Stimulated activated CD8-positive, alpha-beta memory T cell treated with anti-CD3 and anti-CD28 coated beads, Interleukin-15, amount 100 ng/mL, for 24 hours (primary cell): ENCODE data around the gene CDH2.

ENCODE experiments used
- DNase-seq: peaks from one replicate; pipeline ENCODE4 v3.0.0-alpha.2; 2020; ENCODE audit warnings: low read depth

CDH2 gene

DNA sequence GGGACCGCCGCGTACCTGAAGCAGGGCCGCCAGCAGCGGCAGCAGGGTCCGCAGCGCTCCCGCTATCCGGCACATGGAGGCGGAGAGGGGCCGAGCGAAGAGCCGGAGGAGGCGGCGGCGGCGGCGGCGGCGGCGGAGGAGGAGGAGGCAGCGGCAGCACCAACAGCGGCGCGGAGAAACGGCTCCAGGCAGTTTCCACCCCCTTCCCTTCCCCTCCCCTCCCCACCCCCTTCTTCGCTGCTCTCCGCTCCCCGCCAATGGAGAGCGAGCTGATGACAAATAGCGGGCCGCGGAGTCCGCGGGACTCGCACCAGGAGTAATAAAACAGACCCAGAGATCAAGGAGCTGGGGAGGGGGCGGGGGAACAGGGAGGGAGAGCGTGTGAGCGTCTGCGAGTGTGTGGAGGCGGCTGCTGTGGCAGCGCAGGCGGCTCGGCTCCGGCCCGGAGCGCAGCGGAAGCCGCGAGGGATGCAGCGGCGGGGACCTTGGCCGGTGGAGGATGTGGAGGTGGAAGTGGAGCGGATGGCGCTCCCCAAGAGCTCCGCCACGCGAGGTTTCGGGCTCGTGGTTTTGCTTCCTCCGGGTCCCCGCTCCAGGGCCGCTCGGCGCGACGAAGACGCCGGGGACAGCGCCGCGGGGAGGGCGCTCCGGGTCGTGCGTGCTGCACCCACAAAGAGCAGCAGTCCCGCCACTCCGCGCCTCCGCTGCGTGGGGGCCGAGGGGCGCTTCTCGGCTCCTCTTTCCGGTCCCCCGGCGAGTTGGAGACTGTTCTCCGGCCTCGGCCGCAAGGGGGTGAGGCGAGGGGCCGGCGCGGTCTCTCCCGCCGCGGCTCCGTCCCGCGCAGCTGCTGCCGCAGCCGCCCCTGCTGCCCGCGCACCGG is at the start of gene CDH2:
Gene CDH2 (minus strand): TSS at position 183 of the 880 bp plus-strand sequence. CDS start 108 bp downstream, at position 75.
- DNase-seq, result no peak

DNA sequence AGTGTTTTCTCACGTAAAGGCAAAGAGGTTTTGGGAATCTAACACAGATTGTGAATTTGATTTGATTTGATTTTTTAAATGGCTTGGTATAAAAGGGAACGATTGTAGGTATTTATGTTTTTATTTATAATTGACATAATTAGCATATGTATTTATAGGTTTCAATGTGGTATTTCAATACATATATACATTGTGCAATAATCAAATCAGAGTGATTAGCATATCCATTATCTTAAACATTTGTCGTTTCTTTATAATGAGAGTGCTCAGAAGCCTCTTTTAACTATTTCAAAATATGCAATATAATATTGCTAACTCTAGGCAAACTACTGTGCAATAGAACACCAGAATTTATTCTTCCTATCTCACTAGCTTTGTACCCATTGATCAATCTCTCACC is 35.1 kb upstream of the CDH2 start:
- no peak for DNase-seq

DNA sequence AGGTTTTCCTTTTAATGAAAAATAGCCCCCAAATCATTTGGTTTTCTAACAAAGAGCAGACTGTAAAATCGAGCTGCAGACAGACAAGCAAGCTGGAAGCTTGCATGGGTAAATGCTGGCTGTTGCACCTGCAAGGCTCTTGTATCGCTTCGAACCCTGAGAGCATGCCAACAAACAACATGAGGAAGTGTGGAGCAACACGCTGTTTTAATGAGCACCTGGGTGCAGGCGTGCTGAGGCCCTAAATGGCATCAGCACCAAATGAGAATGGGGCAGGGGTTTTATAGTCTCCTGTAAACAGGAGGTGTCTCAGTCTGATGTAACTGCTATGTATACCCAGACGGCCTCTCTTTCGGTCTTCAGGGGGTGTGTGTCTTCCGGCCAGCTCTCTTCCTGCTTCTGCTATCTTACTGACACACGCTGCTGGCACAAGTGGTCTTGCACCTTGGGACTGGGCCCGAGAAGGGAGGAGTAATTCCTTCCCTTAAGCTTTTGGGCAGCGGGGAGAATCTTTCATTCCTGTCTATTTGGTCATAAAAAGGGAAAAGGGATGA is 31.9 kb upstream of the CDH2 start:
- DNase-seq, result no peak

DNA sequence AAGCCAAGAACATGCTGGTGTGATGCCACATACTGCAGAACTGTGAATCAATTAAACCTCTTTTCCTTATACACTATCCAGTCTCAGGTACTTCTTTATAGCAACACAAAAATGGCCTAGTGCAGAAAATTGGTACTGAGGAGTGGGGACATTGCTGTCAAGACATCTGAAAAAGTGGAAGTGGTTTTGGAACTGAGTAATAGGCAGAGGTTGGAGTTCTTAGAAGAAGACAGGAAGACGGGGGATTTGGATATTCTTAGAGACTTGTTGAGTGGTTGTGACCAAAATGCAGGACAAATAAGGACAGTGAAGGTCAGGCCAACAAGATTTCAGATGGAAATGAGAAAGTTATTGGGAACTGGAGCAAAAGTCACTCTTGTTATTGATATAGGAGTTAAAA is 31.3 kb upstream of the CDH2 start:
- no peak for DNase-seq

DNA sequence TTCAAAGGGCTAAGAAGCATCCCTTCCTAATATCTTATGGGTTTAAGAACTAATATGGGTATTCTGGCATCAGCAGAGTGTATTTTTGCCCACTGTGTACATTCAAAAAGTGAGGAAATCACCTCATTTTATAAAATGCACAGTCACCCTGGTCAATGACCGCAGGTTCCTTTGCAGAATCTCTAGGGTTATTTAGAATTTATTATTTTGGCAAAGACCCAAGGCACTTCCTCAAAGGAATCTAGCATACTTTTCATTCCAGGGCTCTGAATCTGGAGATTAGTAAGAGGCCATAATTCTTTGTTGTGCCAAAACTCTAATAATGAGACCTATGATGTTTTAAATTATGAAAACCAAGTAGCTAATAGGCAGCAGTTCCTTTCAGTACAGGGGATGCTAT is 27.2 kb upstream of the CDH2 start:
- no peak for DNase-seq

DNA sequence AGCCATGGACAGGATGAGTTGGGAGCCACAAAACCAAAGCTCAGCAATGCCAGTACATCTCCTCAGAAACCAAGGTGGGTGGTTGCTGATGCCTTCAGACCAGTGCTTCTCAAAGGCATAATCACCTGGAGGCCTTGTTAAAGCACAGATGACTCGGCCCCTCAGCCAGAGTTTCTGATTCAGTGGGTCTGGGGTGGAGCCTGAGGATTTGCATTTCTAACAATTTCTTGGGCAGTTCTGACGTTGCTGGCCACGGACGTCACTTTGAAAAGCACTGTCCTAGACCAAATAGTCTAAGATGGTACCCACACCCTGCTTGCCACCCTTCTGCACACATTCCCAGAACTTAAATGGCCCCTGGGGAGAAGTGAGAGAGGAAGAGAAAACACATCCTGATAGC is 24.1 kb upstream of the CDH2 start:
- DNase-seq, result no peak

DNA sequence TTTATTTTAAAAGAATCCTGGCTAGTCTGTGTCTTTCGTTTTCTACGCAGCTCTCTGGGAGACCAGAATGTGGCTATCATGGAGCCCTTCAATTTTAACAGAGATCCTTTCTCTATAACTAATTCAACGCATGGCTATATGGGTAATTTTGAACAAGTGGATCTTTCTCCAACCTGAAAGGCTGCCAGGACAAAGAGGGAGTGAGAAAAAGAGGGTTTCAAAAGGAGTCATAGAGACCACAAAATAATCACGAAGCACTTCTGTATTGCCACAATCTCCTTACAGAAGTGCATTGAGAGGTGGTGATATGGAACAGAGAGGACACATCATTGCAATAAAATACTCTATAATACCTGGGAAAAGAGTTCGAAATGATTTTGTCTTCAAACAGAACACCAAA is 21.7 kb upstream of the CDH2 start:
- no peak for DNase-seq

DNA sequence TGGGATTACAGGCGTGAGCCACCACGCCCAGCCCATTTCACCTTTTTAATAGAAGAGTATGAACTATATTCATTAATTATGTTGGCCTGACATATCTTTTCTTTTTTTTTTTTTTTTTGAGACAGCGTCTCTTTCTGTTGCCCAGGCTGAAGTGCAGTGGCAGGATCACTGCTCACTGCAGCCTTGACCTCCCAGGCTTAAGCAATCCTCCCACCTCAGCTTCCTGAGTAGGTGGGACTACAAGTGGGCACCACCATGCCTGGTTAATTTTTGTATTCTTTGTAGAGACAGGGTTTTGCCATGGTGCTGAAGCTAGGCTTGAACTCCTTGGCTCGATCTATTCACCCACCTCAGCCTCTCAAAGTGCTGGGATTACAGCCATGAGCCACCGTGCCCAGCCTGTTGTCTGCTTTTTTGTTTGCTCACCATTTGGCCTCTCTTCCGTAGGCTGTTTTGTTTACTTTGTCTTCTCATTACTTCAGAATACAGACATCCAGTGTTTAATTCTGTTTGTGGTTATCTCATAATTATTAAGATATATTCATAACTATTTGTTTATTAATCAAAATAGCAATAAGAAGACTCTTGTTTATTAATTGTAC is 16.3 kb upstream of the CDH2 start:
- DNase-seq, result no peak

DNA sequence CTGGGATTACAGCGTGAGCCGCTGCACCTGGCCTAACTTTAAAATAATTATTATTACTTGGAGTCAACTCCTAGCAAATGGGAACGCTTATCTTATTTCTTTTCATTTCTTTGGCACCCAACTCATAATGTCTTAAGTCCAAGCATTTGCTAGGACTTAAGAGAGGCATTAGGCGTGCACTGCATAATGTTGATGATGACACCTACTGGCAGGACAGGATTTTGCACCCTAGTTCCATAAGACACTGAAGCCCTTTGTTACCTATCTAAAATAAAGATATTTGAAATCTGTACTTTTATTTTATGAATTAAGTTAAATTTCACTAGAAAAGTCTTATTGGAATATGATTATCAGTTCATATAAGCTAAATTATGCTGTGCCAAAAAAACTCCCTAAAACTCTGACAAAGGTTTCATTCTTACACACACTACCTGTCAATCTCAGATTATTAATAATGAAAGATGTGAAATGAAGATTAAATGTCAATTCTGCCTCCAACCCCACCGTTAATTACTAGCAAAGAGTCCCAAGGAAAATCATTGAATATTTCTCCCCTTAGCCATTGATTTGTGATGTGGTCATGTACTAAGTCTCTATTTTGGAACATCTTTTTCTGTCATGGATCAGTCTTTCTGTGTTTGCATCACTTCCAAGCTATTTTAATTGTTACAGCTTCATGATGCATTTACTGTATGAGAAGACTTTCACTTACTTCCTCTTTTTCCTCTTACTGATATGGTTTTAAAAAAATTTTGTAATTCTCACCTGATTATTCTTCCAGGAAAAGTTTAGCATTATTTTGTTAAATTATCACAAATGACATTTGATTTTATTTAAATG is 12.7 kb upstream of the CDH2 start:
- no peak for DNase-seq

DNA sequence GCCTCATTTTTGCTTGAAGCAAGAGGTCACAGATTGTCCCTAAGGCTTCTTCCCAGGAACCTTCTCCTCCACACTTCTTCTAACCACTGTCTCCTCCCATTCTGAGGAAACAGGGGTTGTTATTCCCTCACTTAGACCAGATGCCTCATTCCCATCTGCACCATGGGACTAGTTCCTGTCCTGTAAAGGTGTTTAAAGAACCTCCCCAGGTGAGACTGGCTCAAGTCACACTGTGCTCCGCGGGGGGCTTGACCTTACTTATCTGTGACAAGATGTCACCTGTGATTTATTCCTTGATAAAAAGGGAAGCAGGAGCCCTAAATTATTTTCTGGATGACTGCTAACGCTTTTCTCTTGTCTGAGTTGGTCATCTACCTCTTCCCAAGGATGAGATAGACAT is 8.2 kb upstream of the CDH2 start:
- no peak for DNase-seq

DNA sequence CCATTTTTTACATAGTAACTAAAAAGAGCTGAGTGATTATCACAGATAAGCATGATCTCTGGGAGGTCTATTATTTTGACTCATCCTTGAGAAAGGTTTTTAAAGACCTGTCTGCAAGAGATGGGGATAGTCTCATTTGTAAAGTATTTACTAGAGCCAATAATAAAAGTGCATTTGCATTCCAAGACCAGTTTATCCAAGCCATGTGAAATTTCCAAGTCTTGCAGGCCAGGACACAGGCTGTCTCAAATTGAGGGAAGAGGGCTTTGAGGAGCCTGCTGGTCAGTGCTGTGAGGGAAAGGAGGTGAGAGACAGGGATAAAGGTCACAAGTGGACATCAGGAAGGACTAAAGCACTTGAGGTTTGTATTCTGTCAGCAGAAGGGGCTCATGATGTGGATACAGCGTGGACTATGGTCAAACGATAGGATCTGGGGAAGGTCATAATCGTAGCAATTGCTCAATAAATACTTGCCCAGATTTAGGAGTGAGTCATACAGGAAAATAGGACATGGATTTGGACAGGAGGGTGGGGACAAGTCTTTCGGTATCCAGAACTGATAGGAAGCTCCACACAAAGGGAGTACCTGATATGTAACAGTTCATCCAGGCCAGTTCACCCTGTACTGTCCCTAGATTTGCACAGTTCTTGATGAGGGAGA is 6.6 kb upstream of the CDH2 start:
- no peak for DNase-seq

DNA sequence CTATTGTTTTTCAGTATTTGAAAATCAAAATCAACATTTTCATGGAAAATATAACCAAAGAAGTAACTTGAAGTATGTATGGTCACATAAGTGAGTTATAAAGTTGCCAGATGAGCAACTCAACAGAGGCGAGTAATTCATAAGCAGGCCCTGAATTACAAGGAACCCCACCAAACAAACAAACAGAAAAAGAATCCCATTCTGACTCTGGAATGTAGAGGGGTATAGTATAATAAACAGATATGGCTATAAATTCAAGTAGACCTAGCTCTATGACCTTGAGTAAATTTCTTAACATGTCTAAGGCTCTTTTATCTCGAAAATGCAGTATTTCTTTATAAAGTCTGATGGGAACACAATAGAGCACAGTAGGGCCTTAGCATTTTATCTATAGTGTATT is 4.7 kb upstream of the CDH2 start:
- no peak for DNase-seq

DNA sequence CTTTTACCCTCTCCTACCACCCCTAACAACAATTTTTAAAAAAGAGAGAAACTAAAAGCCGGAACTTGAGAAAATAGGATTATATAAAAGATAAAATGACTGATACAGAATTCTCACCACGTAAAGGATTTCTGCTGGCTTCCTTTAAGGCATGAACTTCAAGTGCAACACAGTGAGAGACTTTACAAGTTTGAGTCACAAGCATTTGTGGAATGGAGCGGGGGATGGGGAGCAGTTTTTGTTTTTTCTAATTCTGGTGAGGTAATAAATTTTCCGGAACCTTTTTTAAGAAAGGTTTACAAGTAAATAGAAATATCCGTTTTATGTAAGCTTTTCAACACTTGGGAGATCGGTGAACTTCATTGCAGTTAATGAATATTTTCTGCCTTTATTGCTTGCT is 1.8 kb upstream of the CDH2 start:
- DNase-seq, result no peak

DNA sequence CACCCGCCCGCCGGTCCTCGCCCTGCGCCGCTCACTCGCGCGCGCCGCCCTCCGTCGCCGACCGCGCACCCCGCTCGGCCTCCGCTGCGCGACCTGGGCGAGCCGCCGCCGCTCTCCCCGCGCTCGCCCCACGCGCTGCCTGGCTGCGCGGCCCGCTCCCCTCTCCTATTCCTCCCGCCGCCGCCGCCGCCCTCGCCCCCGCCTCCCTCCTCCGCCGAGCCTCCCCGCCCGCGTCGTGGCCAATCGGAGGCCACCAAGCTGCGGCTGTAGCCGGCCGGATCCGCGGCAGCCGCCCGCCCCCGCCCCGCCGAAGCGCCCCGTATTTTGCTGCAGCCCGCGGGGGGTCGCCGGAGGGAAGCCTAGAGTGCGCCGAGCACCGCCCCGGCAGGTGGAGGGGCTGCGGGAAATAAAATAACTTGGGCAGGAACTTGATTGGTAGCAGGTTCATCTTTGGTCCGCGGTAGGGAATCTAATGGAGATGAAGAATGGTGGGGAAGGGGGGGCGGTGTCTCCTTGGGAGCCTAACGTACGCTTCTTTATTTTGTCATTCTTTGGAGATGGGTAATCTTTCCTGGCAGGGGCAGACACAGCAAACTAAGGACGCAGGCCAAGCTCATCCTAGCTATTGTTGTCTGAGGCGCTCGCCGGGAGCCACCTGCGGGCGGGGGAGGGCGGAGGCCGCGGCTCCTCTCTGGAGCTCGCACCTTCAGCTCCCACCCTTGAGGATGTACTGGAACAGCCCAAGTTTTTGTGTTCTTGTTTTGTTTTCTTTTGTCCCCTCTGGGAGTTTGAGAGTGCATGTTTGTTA is 1.1 kb upstream of the CDH2 start:
- no peak for DNase-seq

DNA sequence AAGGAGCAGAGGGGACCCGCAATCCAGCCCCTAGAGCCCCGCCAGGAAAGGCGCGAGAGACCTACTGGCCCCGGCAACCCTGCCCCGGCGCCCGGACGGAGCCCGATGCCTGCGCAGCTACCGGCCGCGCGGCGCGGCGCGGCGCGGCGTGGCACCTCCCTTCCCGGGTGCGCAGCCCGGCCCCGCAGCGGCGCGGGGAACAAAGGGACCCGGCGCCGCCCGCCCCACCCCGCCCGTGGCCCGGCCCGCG is 307 bp downstream of the CDH2 start:
- DNase-seq, result no peak

DNA sequence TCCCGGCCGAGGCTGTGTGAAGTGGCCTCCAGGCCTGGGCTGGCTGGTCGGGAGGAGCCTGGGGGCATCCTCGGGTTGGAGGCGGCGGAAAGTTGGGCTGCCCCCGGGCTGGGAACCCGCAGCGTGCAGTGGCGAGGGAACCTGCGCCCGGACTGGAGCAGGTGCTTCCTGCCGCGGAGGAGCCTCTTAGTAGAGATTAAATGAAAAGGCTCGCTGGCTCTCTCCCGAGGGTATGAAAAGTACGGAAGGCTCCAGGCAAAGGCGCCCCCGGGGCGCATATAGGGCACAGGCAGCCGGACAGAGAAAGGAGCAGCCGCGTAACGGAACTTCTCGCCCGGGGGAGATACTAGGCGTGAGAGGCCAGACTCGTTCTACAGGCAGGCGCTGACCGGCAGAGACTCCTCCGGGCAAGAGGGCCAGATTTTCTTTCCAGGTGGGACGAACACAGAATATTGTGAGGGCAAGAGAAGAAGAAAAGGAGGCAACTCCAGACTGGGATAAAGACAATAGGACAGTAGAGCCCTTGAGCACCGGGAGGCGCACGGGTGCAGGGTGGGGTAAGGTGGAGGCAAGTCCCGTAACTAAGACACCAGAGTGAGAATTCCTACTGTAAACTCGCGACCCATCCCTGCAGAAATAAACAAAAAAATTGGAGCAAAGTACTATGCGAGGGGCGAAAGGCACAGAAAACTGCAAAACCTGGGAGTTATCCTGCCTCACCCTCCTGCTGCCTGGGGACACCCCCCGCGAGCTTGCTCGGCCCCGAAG is 816 bp downstream of the CDH2 start:
- no peak for DNase-seq

DNA sequence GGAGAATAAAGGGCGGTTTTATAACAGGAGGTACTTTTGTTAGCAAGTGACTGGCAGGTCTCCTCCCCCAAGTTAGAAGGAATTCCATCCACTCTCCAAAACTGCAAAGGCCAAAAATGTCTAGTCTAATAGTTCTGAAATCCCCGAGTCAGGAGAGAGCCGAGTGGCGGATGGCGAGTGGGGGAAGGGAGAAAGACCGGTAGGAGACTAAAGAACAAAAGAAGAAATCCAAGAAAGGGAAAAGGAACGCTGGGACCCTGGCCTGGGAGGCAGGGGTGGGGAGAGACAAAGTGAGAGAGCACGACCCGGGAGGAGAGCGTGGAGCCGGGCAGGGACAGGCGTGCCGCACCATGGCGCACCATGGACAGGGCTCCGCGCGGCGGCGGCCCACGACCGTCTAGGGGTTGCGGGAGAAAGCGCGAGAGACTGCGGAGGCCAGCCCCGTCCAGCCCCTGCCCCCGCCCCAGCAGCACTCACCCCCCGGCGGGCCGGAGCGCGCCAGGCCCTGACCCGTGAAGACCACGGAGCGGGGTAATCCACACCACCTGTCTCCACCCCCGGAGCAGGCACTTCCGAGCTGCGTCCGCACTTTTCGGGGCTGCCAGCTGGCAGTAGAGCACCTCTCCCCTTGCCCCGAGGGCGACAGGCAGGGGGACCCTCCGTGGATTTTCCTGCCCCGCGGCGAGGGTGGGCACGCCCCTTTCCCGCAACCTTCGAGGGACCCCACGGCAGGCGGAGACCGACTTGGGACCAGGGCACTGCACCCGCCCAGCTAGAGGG is 1.6 kb downstream of the CDH2 start:
- no peak for DNase-seq

DNA sequence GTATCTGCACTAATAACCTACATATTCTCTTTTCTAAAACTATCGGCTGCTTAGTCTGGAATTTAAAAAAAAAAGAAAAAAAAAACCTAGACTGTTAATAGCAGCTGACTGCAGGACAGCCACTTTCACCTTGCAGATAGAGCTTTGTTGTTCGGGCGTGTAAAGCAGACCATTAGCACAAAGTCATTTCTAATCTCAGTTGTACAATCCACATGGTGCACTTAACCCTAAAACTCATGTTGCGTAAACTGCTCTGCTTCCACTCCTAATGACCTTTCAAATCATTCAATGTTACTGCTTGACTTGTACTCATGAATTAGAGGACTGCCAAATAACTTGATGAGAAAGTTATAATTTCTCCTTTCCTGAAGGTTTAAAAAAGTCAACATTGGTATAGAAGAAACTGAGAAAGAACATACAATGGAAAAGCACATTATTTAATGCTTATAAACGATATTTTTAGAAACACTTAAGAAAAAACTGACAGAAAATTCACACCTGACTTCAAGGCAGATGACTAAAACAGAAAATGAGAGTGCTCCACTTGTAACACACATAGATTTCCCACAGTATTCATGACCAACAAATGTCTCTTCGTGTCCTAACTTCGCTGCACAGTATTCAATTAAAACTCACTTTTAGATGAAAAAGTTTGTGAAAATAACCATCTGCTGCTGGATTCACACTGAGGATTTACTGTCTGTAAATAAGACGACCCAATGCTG is 2.6 kb downstream of the CDH2 start:
- DNase-seq, result no peak

DNA sequence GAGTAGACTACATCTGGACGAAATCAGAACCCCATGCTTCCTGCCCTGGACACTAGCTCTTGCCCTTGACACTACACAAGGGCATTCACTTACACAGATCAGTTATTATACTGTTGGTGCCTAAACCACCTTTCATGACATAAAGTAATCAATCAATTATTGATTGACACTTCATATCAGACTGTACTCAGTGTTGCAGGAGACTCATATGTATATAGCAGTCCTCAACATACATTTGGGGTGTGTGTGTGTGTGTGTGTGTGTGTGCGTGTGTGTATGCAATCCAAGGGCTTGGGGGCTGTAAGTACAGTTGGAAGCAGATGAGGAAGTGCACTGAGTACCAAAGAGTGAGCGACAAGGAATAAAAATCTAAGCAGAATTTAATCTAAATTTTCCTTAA is 5.1 kb downstream of the CDH2 start:
- DNase-seq, result no peak
